Body of pancreas (tissue), 4 donors: ENCODE data around the gene KRT74. TPM values are rescaled to one million over a fixed set of nuclear protein-coding genes. Genes with fewer than 3 reads are reported as not detected.

ENCODE experiments used
- ATAC-seq: fragments of 150-250 bp; one replicate; pipeline ENCODE4 v1.9.1; 2016
- DNase-seq, 4 donors: peaks; one replicate each; pipeline ENCODE4 v3.0.0-alpha.2; 2019
- H3K27ac ChIP-seq, 4 donors: fragments of 200-600 bp; sonication (generic); 1 replicate in 3 of 4; 2 replicates in 1 of 4; pipeline versions ENCODE4 v1.5.1 to v1.6.1; 2016 to 2019; ENCODE audit warnings: mild to moderate bottlenecking in 1 of 4, mixed read lengths in 1 of 4, moderate library complexity in 1 of 4
- H3K27me3 ChIP-seq, 2 donors: fragments of 200-600 bp; sonication (generic); one replicate each; pipeline ENCODE4 v1.6.0; 2016; ENCODE audit warnings: mild to moderate bottlenecking in 1 of 2
- H3K36me3 ChIP-seq, 2 donors: fragments of 200-600 bp; sonication (generic); replicated peaks in 1 of 2; 2 replicates each; pipeline ENCODE4 v1.5.1; 2016; ENCODE audit warnings: low read depth in 2 of 2; ENCODE audit not compliant: insufficient read depth in 1 of 2
- H3K4me1 ChIP-seq: fragments of 200-600 bp; sonication (generic); one replicate; pipeline ENCODE4 v1.6.0; 2016
- H3K4me3 ChIP-seq, 2 donors: fragments of 200-600 bp; sonication (generic); 1 replicate in 1 of 2; 2 replicates in 1 of 2; pipeline ENCODE4 v1.5.1; 2016 to 2019
- H3K9me3 ChIP-seq, 3 donors: fragments of 200-600 bp; sonication (generic); 1 replicate in 2 of 3; 2 replicates in 1 of 3; pipeline ENCODE4 v1.5.1; 2016
- POLR2A ChIP-seq, 3 donors: fragments of 450-650 bp; IDR thresholded peaks; one replicate each; pipeline ENCODE4 v1.6.1; 2016; ENCODE audit warnings: antibody characterized with exemption in 3 of 3, mild to moderate bottlenecking in 2 of 3
- WGBS, 2 donors: methylation state at CpG; one replicate each; pipeline ENCODE4 v1.1.5; 2017; 5-methylcytosine and 5-hydroxymethylcytosine counted together
- intact Hi-C: fragments of 100-400 bp; cut with DNase I; formaldehyde crosslinking; loops from one replicate; pipeline ENCODE4 v1.15.1; 2023
- total RNA-seq, 2 donors: library from RNA; depleted of rRNA; stranded (reverse); fragments of >200 nt; gene quantifications; one replicate each; pipeline ENCODE4 v1.1.0, GENCODE V29; 2016
- TF ChIP-seq, protein P1 (sequence below), 7 experiments: fragments of 450-650 bp in 4 of 7; fragments of 200-600 bp in 3 of 7; sonication (generic) in 3 of 7; IDR thresholded peaks; one replicate each; pipeline ENCODE4 v1.5.1; 2016 to 2019; ENCODE audit warnings: antibody characterized with exemption in 7 of 7

Gene KRT74
- total RNA-seq, 2 donors from 2014 or later = not detected

DNA sequence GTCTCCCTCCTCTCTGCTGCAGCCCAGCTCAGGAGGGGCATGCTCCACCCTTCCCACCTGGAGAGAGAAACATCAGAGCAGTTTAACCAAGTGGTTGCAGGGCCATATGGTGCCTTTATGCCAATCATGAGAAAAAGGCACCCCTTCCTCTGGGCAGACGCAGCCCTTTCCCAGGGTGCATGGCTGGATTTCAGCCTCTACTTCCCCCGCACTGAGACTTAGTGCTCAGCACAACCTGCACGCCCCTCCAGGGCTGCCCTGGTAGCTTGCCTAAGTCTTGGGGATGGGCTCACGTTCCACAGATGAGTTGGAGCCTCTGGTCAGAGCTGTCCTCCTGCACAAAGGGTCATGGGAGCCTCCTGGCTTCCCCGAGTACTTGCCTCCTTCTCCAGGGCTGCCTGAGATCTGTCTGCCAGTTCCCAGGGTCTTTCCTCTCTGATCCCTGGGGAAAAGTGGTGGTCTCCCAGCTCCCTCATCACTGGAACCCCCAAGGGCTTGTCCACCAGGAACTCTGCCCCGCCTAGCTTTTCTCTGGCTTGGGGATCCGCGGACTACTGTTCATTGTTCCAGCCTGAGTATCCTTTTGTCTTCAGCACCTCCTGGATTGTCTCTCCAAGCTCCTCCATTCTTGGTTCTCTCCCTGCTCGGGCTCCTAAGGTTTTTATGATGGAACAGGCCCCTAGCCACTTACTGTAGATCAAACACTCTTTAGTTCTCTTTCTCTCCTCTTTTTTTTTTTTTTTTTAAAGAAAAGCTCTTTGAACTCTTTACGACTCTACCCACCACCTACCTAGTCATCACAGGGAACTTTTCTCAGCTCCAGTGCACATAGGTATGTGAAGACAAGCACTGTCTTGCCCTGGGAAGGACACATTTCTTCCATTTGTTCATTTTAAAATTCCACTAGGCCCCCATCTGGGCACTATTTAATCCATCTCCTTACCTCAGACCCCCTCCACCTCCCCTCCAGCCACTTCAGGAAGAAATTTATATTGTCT lies 6.1 kb upstream of the KRT74 start:
- Histone ChIP-seq H3K4me1 (no peaks in the 10 kb centered on the region), H3K36me3 (no peaks in the 10 kb centered on the region), H3K27ac (no peak overlapping the region), H3K27me3 (no peaks in the 10 kb centered on the region), H3K4me3 (no peak overlapping the region), H3K9me3 (no peaks in the 10 kb centered on the region)
- TF ChIP-seq POLR2A (IDR thresholded peaks at IDR 0.05) = no peak
- TF ChIP-seq, protein P1, sequence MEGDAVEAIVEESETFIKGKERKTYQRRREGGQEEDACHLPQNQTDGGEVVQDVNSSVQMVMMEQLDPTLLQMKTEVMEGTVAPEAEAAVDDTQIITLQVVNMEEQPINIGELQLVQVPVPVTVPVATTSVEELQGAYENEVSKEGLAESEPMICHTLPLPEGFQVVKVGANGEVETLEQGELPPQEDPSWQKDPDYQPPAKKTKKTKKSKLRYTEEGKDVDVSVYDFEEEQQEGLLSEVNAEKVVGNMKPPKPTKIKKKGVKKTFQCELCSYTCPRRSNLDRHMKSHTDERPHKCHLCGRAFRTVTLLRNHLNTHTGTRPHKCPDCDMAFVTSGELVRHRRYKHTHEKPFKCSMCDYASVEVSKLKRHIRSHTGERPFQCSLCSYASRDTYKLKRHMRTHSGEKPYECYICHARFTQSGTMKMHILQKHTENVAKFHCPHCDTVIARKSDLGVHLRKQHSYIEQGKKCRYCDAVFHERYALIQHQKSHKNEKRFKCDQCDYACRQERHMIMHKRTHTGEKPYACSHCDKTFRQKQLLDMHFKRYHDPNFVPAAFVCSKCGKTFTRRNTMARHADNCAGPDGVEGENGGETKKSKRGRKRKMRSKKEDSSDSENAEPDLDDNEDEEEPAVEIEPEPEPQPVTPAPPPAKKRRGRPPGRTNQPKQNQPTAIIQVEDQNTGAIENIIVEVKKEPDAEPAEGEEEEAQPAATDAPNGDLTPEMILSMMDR (IDR thresholded peaks at IDR 0.05) = no peak
- intact Hi-C loops = loop anchor here (5.0 to 10.0 kb wide), 2 partner anchors 293 to 395 kb away; no protein-coding TSS in a partner anchor
- ATAC-seq (no peak), DNase-seq (no peak)
- 66 to 71% methylated on average over 9 to 10 of the region's 10 CpGs for WGBS, 2 donors

DNA sequence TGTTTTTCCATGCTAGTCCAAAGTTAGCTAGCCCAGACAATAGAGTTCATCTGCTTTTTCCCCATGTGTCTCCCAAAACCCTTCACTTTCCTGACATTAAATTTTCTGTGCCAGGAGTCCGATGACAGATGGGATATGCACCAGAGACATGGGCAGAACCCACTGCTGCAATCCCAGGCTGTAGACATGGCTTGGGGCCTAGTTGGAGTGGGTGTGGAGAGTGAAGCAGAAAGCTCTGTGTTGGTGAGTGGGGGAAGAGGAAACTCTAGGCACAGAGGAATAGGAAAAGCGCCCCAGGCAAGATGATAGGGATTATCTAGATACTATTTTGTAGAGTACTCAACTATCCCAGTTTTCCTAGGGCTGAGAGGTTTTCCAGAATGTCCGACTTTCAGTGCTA lies 4.8 kb upstream of the KRT74 start:
- WGBS, 2 donors = 66 to 81% methylated on average over 3 of the region's 3 CpGs
- ATAC-seq (no peak), DNase-seq (no peak)
- H3K27me3 ChIP-seq = no peaks in the 10 kb centered on the region
- intact Hi-C loops = no loop called here
- H3K36me3 ChIP-seq = no peaks in the 10 kb centered on the region
- TF ChIP-seq, protein P1 (IDR thresholded peaks at IDR 0.05) = no peak
- TF ChIP-seq POLR2A (IDR thresholded peaks at IDR 0.05) = no peak
- H3K4me3 ChIP-seq = no peak overlapping the region
- no peak overlapping the region for H3K27ac ChIP-seq
- H3K4me1 ChIP-seq = no peaks in the 10 kb centered on the region
- H3K9me3 ChIP-seq = no peaks in the 10 kb centered on the region

DNA sequence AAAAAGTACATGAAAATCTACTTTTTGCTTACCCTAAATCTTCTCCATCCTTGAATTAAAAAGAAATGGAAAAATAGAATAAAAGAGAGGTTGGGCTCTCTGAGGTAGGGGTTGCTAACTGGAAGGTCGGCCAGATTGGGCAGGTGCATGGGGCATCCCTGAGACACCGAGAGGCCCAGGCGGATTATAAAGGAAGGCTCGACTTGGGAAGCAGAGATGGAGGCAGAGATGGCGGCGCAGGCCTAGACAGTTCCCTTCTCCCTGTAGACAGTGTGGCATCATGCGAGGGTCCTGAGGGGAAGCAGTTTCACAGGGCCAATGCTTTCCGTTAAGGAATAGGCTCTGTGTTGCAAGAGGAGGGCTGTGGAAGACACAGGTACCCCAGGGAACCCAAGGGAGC lies 3.7 kb upstream of the KRT74 start:
- no peak overlapping the region for H3K4me3 ChIP-seq
- TF ChIP-seq, protein P1 (IDR thresholded peaks at IDR 0.05) = no peak
- no peak for TF ChIP-seq POLR2A (IDR thresholded peaks at IDR 0.05)
- WGBS, 2 donors = 85 to 89% methylated on average over 8 of the region's 8 CpGs
- no peaks in the 10 kb centered on the region for H3K4me1 ChIP-seq
- ATAC-seq (no peak), DNase-seq (no peak)
- intact Hi-C loops = no loop called here
- no peaks in the 10 kb centered on the region for H3K36me3 ChIP-seq
- H3K27me3 ChIP-seq = no peaks in the 10 kb centered on the region
- H3K9me3 ChIP-seq = no peaks in the 10 kb centered on the region
- no peak overlapping the region for H3K27ac ChIP-seq

DNA sequence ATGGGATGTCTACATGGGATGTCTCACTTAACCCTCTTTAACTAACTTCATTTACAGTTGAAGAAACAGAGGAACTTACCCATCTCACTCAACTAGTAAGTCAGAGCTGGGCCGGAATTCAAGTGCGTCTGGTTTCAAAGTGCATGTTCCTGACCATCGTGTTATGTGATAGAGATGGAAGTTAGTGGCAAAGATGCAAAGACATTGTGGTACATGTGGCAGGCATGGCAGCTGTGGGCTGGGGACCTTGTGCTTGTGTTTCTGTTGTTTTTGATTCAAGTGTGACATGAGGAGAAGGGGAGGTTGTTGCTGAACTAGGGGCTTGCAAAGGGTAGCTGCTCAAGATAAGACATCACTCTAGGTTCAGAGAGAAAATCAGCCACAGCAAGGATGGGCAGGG lies 2.3 kb upstream of the KRT74 start:
- no peak for ATAC-seq
- H3K4me1 ChIP-seq = no peaks in the 10 kb centered on the region
- no peaks in the 10 kb centered on the region for H3K36me3 ChIP-seq
- WGBS, 2 donors = 87 to 92% methylated on average over 3 of the region's 3 CpGs
- H3K9me3 ChIP-seq = no peaks in the 10 kb centered on the region
- H3K4me3 ChIP-seq = no peak overlapping the region
- TF ChIP-seq, protein P1 (IDR thresholded peaks at IDR 0.05) = no peak
- no peak for TF ChIP-seq POLR2A (IDR thresholded peaks at IDR 0.05)
- intact Hi-C loops = no loop called here
- H3K27me3 ChIP-seq = no peaks in the 10 kb centered on the region
- H3K27ac ChIP-seq = no peak overlapping the region
- DNase-seq = no peak
